Ovary (tissue), 9 donors: ENCODE results near the gene EIF2S2. TPM values are rescaled to one million over a fixed set of nuclear protein-coding genes. Genes with fewer than 3 reads are reported as not detected.

Experiments used
- DNase-seq, 5 donors: peaks; one replicate each; pipeline ENCODE4 v3.0.0-alpha.2; 2019 to 2020
- H3K27ac ChIP-seq, 2 donors: fragments of 200-600 bp; one replicate each; pipeline versions ENCODE4 v1.5.1 to v1.8.0; 2019 to 2022
- H3K27me3 ChIP-seq: fragments of 200-600 bp; one replicate; pipeline ENCODE4 v1.8.0; 2022
- H3K36me3 ChIP-seq: fragments of 200-600 bp; sonication (generic); one replicate; pipeline ENCODE4 v1.5.1; 2019
- H3K4me1 ChIP-seq: one replicate; pipeline ENCODE4 v1.8.1; 2013; ENCODE audit warnings: mild to moderate bottlenecking, moderate library complexity; ENCODE audit not compliant: insufficient read depth
- H3K4me3 ChIP-seq: fragments of 200-600 bp; sonication (generic); one replicate; pipeline ENCODE4 v1.5.1; 2017
- H3K9me3 ChIP-seq, 2 donors: fragments of 200-600 bp in 1 of 2; sonication (generic) in 1 of 2; one replicate each; pipeline versions ENCODE4 v1.5.1 to v1.8.1; 2013 to 2019; ENCODE audit warnings: mild to moderate bottlenecking in 1 of 2, moderate library complexity in 1 of 2
- EP300 ChIP-seq: sonication (generic); formaldehyde crosslinking; IDR thresholded peaks from one replicate; pipeline ENCODE4 v1.6.1; 2017; ENCODE audit warnings: antibody characterized with exemption
- POLR2A ChIP-seq: fragments of 450-650 bp; IDR thresholded peaks from one replicate; pipeline ENCODE4 v1.6.1; 2017; ENCODE audit warnings: antibody characterized with exemption, mild to moderate bottlenecking, moderate library complexity
- WGBS, 3 donors: extraction: QIAGEN DNeasy Blood & Tissue Kit in 1 of 3; methylation state at CpG; one replicate each; pipeline versions ENCODE4 v1.1.5 to v1.1.7; 2013 to 2017; 5-methylcytosine and 5-hydroxymethylcytosine counted together
- intact Hi-C, 4 donors: fragments of 100-400 bp; cut with DNase I; formaldehyde crosslinking; loops; one replicate each; pipeline versions ENCODE4 v1.11.0 to v1.15.1; 2022 to 2023
- polyA plus RNA-seq, 2 donors: library from polyadenylated mRNA; stranded (reverse); fragments of 200-250 nt in 1 of 2; fragments of 350-450 nt in 1 of 2; fragmentation: Illumina TruSeq in 1 of 2; extraction: RNeasy Lipid Tissue Mini Kit (QIAGEN cat#74804) in 1 of 2; gene quantifications; one replicate each; pipeline ENCODE4 v1.2.3, GENCODE V29; 2013 to 2014
- total RNA-seq, 7 donors: library from RNA; depleted of rRNA in 2 of 7; stranded (reverse); fragments of >200 nt in 2 of 7; fragmentation: NEBNext Ultra II Directional in 3 of 7; extraction: Animal tissue kit (Norgen Biotek cat#: 25700) in 3 of 7; gene quantifications; one replicate each; pipeline versions ENCODE4 v1.1.0 to v1.2.4, GENCODE V29; 2016 to 2023
- TF ChIP-seq, protein P1 (sequence below), 3 donors: fragments of 450-650 bp in 2 of 3; fragments of 200-600 bp in 1 of 3; IDR thresholded peaks; one replicate each; pipeline versions ENCODE4 v1.5.1 to v1.8.0; 2016 to 2022; ENCODE audit warnings: antibody characterized with exemption in 3 of 3, mild to moderate bottlenecking in 1 of 3
- donor health status: DM: no; HTN: no; CAD: no; lungs with moderate emphysema.
- donor health status: DM: no; HTN: no; CAD: no.
- donor health status: Bipolar disorder and iron deficiency.
- donor health status: DM: yes; HTN: yes; CAD: no.
- donor health status: DM: no; HTN: no; CAD: no.
- donor health status: DM: yes; HTN: yes; CAD: no.

EIF2S2 gene
- total and polyA plus RNA-seq, 9 donors = 29.1 to 85.8 (median 36.1) TPM

DNA sequence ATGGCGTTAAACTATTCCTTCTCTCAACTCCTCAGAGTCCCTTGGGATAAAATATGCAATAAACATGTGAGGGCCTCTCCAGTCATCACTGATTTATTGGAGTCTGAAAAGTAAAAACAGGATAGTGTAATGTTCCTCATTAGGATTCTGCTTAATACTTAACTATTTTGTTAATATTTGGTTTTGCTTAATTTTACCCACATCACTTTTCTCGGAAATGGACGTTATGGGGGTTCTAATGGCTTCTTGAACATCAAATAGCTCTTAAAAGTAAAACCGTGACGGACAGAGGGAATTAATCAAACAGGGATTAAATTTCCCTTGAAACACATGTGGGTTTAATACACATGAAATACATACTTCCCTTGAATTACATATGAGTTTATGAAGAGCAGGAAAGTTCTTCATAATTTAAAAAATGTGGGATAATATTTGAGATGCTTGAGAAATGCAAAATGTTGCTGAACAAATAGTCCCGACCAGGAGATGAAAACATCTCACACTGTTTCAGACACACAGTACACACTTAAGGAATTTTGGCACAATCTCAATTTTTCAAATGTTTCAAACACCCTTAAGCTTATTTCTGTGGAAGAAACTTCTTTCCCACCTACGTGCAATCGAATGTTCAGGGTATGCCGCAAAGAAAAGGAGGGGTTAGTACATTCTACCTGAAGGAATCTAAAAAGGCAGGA lies 38.4 kb upstream of the EIF2S2 start:
- Histone ChIP-seq H3K36me3 (no peaks in the 10 kb centered on the region), H3K27me3 (no peaks in the 10 kb centered on the region), H3K27ac (no peak overlapping the region), H3K9me3 (peaks cover 0 to 3% of the 10 kb centered on the region in 2 donors), H3K4me1 (no peaks in the 10 kb centered on the region), H3K4me3 (no peak overlapping the region)
- TF ChIP-seq EP300 (no peak), POLR2A (no peak)
- TF ChIP-seq, protein P1, sequence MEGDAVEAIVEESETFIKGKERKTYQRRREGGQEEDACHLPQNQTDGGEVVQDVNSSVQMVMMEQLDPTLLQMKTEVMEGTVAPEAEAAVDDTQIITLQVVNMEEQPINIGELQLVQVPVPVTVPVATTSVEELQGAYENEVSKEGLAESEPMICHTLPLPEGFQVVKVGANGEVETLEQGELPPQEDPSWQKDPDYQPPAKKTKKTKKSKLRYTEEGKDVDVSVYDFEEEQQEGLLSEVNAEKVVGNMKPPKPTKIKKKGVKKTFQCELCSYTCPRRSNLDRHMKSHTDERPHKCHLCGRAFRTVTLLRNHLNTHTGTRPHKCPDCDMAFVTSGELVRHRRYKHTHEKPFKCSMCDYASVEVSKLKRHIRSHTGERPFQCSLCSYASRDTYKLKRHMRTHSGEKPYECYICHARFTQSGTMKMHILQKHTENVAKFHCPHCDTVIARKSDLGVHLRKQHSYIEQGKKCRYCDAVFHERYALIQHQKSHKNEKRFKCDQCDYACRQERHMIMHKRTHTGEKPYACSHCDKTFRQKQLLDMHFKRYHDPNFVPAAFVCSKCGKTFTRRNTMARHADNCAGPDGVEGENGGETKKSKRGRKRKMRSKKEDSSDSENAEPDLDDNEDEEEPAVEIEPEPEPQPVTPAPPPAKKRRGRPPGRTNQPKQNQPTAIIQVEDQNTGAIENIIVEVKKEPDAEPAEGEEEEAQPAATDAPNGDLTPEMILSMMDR (IDR thresholded peaks at IDR 0.05) = no peak
- intact Hi-C loops = no loop called here
- no peak for DNase-seq
- WGBS, 3 donors = 44 to 47% (median 46%) methylated on average over 9 of the region's 9 CpGs

- no peaks in the 10 kb centered on the region for H3K9me3 ChIP-seq
- no peaks in the 10 kb centered on the region for H3K36me3 ChIP-seq
- WGBS, 3 donors = 94 to 99% (median 97%) methylated on average over 2 of the region's 2 CpGs
- H3K27me3 ChIP-seq = no peaks in the 10 kb centered on the region
- DNase-seq = no peak
- no peaks in the 10 kb centered on the region for H3K4me1 ChIP-seq
- no peak overlapping the region for H3K4me3 ChIP-seq
- H3K27ac ChIP-seq = no peak overlapping the region
- intact Hi-C loops = no loop called here
- TF ChIP-seq EP300 (no peak), POLR2A (no peak)
- TF ChIP-seq, protein P1 (IDR thresholded peaks at IDR 0.05) = no peak
Measured at GRCh38 chr20:34145280-34145819, 33.3 kb upstream of the EIF2S2 start.

- Histone ChIP-seq H3K4me3 (no peak overlapping the region), H3K27me3 (no peaks in the 10 kb centered on the region), H3K4me1 (no peaks in the 10 kb centered on the region), H3K36me3 (no peaks in the 10 kb centered on the region), H3K27ac (no peak overlapping the region), H3K9me3 (no peaks in the 10 kb centered on the region)
- intact Hi-C loops = no loop called here
- TF ChIP-seq, protein P1 (IDR thresholded peaks at IDR 0.05) = no peak
- no peak for TF ChIP-seq EP300
- no peak for TF ChIP-seq POLR2A
- 45 to 59% (median 45%) methylated on average over 7 of the region's 7 CpGs for WGBS, 3 donors
- no peak for DNase-seq
Measured at GRCh38 chr20:34143951-34144350, 31.9 kb upstream of the EIF2S2 start.

DNA sequence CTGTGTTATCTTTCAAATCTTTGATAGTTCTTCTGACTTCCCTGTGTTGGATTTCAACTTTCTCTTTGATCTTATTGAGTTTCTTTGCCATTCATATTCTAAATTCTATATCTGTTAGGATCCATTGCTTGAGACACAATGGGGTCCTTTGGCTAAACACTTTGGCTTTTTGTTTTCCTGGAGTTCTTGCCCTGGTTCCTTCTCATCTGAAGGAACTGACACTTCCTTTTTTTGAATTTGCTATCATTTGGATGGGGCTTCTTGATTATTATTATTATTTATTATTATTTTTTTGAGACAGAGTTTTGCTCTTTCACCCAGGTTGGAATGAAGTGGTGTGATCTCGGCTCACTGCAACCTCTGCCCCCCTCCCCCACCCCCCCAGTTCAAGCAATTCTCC lies 30.1 kb upstream of the EIF2S2 start:
- H3K4me3 ChIP-seq = no peak overlapping the region
- intact Hi-C loops = no loop called here
- DNase-seq = no peak
- TF ChIP-seq, protein P1 (IDR thresholded peaks at IDR 0.05) = no peak
- 73 to 87% (median 79%) methylated on average over 1 of the region's 1 CpG for WGBS, 3 donors
- no peaks in the 10 kb centered on the region for H3K27me3 ChIP-seq
- no peaks in the 10 kb centered on the region for H3K9me3 ChIP-seq
- H3K36me3 ChIP-seq = no peaks in the 10 kb centered on the region
- no peak overlapping the region for H3K27ac ChIP-seq
- no peaks in the 10 kb centered on the region for H3K4me1 ChIP-seq
